CD4-positive, alpha-beta memory T cell (primary cell): Measurements from ENCODE around the gene TIAL1. TPM values are rescaled to one million over a fixed set of nuclear protein-coding genes. Genes with fewer than 3 reads are reported as not detected.

Experiments
- CTCF ChIA-PET: fragments of 350-600 bp; sonication (Branson Sonifier 250); formaldehyde crosslinking; loops from one replicate; lab custom pipeline; 2021; ENCODE audit warnings: inconsistent platforms; ENCODE audit not compliant: partially characterized antibody; lab: Charles Lee
- POLR2A ChIA-PET: fragments of 350-600 bp; sonication (Branson Sonifier 250); formaldehyde crosslinking; loops from one replicate; lab custom pipeline; 2021; ENCODE audit not compliant: partially characterized antibody; lab: Charles Lee
- DNase-seq, 5 donors: peaks; one replicate each; pipeline versions ENCODE4 v3.0.0 to v3.0.0-alpha.2; 2020 to 2022; ENCODE audit warnings: mixed read lengths in 1 of 5
- H3K27ac ChIP-seq: one replicate; pipeline ENCODE4 v1.7.0; 2013; ENCODE audit warnings: low read depth, low read length
- H3K27me3 ChIP-seq: 2 replicates; pipeline ENCODE4 v1.7.0; 2013; ENCODE audit warnings: mild to moderate bottlenecking, low read length, moderate library complexity; ENCODE audit not compliant: insufficient read depth
- H3K36me3 ChIP-seq: 2 replicates; pipeline ENCODE4 v1.7.0; 2013; ENCODE audit warnings: mild to moderate bottlenecking, low read length, moderate library complexity; ENCODE audit not compliant: insufficient read depth
- H3K4me1 ChIP-seq: 2 replicates; pipeline ENCODE4 v1.7.0; 2013; ENCODE audit warnings: mild to moderate bottlenecking, low read length, moderate library complexity; ENCODE audit not compliant: insufficient read depth
- H3K4me3 ChIP-seq, 2 donors: one replicate each; pipeline ENCODE4 v1.7.0; 2013; ENCODE audit warnings: low read length in 2 of 2, mild to moderate bottlenecking in 1 of 2
- H3K9me3 ChIP-seq, 2 donors: one replicate each; pipeline ENCODE4 v1.7.0; 2013; ENCODE audit warnings: low read length in 2 of 2, control low read depth in 1 of 2; ENCODE audit not compliant: control insufficient read depth in 1 of 2
- H3K27ac Mint-ChIP-seq, 7 donors: one replicate each; pipeline ENCODE4 v1.8.0; 2020 to 2021; ENCODE audit warnings: mixed read lengths in 7 of 7, mild to moderate bottlenecking in 6 of 7, inconsistent platforms in 3 of 7, moderate library complexity in 3 of 7
- H3K27me3 Mint-ChIP-seq, 2 donors: one replicate each; pipeline ENCODE4 v1.8.0; 2020 to 2021; ENCODE audit warnings: mixed read lengths in 2 of 2
- H3K36me3 Mint-ChIP-seq, 2 donors: one replicate each; pipeline ENCODE4 v1.8.0; 2020 to 2021; ENCODE audit warnings: mixed read lengths in 2 of 2, inconsistent platforms in 1 of 2, mild to moderate bottlenecking in 1 of 2
- H3K4me1 Mint-ChIP-seq, 4 donors: one replicate each; pipeline ENCODE4 v1.8.0; 2020 to 2021; ENCODE audit warnings: mixed read lengths in 4 of 4, mild to moderate bottlenecking in 1 of 4
- H3K4me3 Mint-ChIP-seq, 8 donors: one replicate each; pipeline ENCODE4 v1.8.0; 2020 to 2021; ENCODE audit warnings: mixed read lengths in 8 of 8, mild to moderate bottlenecking in 7 of 8, moderate library complexity in 6 of 8, inconsistent platforms in 3 of 8
- H3K9me3 Mint-ChIP-seq, 8 donors: one replicate each; pipeline ENCODE4 v1.8.0; 2020 to 2021; ENCODE audit warnings: mixed read lengths in 8 of 8, mild to moderate bottlenecking in 5 of 8, inconsistent platforms in 3 of 8, moderate library complexity in 1 of 8
- intact Hi-C: fragments of 100-400 bp; cut with micrococcal nuclease; formaldehyde crosslinking; loops from one replicate; pipeline ENCODE4 v1.15.1; 2023
- polyA plus RNA-seq, 2 donors: library from polyadenylated mRNA; unstranded; fragments of 300-500 nt; fragmentation: Illumina TruSeq; gene quantifications; one replicate each; pipeline ENCODE4 v1.2.3, GENCODE V29; 2021
- total RNA-seq, 2 experiments: library from RNA; stranded (reverse); gene quantifications; one replicate each; pipeline ENCODE4 v1.2.3, GENCODE V29; 2021

The TIAL1 gene
- total and polyA plus RNA-seq, 4 experiments from 2014 or later = 8.8 to 212 (median 107) TPM

DNA sequence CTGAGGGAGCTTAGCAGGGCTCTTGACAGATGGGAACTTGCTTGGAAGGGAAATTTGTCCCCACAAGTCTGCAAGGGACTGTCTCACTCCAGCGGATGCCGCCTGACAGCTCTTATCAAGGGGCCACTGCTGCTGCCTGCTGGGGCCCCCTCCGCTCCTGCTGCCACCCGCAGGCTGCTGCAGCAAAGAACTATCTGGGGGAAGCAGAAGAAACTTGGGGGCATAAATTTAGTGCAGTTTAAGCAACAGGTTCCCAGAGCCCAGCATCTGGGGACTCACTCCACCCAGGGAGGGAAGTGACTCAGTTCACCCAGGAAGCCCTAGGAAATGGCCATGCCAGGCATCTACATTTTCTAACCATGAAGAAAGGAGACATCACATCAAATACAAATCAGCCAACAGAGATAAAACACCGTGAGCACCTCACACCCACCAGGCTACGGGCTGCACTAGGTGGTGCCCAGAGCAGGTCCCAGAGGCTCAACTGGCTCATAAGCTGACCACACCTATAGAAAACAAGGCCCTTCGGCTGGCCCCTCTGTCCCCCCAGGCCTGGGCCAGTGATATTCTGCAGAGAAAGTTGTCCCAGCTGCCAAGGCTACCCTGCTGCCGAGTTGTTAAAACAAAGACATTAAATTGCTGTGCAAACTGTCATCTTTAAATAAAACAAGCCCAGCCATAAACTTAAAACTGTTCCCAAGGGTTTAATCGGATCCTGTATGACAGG, 58.0 kb downstream of the TIAL1 start:
- H3K4me3 ChIP-seq = no peak overlapping the region

DNA sequence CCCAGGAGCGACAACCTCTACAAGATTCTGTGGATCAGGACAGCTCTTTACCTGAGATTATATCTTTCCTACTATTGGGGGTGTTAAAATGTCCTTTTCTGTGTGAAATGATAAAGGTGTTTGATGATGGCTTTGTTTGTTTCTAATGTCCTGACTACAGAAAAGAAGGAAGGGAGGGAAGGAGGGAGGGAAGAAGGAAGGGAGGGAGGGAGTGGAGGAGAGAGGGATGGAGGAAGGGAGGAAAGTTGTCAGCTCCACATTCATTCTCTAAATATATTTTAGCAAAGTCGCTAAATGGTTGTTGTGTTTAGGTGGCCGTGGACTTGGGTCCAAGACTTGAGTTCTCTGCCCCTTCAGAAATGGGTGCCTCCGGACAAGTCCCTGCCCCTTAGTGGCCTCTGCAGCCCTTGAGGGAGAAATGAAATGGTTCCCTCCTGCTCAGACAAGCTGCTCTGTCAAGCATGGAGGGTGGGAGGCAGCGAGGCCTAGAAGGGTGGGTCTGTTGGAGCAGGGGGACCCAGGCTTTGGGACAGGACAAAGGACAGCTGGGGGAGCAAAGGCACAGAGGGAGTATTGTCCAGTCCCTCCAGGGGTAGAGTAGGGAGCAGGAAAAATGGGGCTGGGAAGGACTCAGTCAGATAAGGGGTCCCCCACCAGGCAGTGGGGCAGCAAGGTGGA, 58.7 kb downstream of the TIAL1 start:
- DNase-seq = no peak
- Mint-ChIP-seq H3K27ac (peak overlapping the region; percentile 82 to 96 (median 93)), H3K36me3 (peaks cover 0 to 12% of the 10 kb centered on the region in 2 donors), H3K27me3 (no peaks in the 10 kb centered on the region), H3K9me3 (peaks cover 0 to 1% (median 0%) of the 10 kb centered on the region in 8 donors), H3K4me1 (peaks cover 48 to 75% (median 66%) of the 10 kb centered on the region in 4 donors), H3K4me3 (peak overlapping the region; percentile 80 to 95 (median 90))
- ChIA-PET CTCF (interaction anchor here (0.6 to 3.2 kb wide), 6 partner anchors 21 to 339 kb away, joined by 3 to 17 read pairs (median 6); no protein-coding TSS in a partner anchor), POLR2A (interaction anchor here (0.9 to 7.7 kb wide), 4 partner anchors 8 to 48 kb away, joined by 3 to 107 read pairs (median 51); no protein-coding TSS in a partner anchor)
- intact Hi-C loops = no loop called here
- H3K36me3 ChIP-seq = no peaks in the 10 kb centered on the region
- peak overlapping the region; percentile 40 for H3K27ac ChIP-seq
- no peaks in the 10 kb centered on the region for H3K27me3 ChIP-seq
- H3K9me3 ChIP-seq = no peaks in the 10 kb centered on the region
- no peak overlapping the region for H3K4me3 ChIP-seq
- H3K4me1 ChIP-seq = peaks cover 67% of the 10 kb centered on the region

More for the DNA sequence above, 58.0 kb downstream of the TIAL1 start:
- POLR2A ChIA-PET = interaction anchor here (0.9 to 7.7 kb wide), 6 partner anchors 9 to 332 kb away, joined by 3 to 107 read pairs (median 26); partner anchors contain the start of gene GRK5
- Mint-ChIP-seq H3K9me3 (peaks cover 0 to 1% (median 0%) of the 10 kb centered on the region in 8 donors), H3K4me1 (peaks cover 50 to 76% (median 66%) of the 10 kb centered on the region in 4 donors), H3K27ac (peak overlapping the region; percentile 82 to 96 (median 93)), H3K27me3 (no peaks in the 10 kb centered on the region), H3K36me3 (peaks cover 0 to 15% of the 10 kb centered on the region in 2 donors), H3K4me3 (peak overlapping the region; percentile 80 to 95 (median 90))
- intact Hi-C loops = no loop called here
- Histone ChIP-seq H3K27ac (peak overlapping the region; percentile 40), H3K4me1 (peaks cover 73% of the 10 kb centered on the region), H3K27me3 (no peaks in the 10 kb centered on the region), H3K9me3 (no peaks in the 10 kb centered on the region), H3K36me3 (no peaks in the 10 kb centered on the region)
- CTCF ChIA-PET = interaction anchor here (0.6 to 3.2 kb wide), 5 partner anchors 21 to 339 kb away, joined by 3 to 17 read pairs (median 3); no protein-coding TSS in a partner anchor
- DNase-seq = peak in 1 of 5 donors; percentile 50

DNA sequence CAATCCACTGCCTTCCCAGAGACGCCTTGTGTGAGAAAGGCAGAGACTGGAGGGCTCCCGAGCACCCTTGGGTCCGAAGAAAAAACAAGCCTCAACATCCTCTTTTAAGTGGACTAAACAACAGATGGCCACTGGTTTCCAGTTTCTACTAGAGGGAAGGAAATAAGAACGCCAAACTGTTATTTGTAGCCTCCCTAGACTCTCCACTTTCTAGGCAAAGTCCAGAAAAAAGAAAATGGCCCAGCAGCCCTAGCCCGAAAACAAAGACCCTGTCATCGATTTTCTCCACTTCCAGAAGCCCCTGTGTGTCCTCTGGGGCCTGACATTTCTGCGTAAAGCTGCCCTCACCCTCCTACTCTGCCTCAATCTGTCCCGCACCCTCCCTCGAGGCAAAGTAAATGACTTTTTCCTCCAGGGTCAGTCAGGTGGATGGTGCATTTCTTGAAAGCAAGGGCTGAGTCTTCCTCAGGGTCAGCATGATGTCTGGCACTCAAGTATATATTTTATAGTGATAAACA, 60.2 kb downstream of the TIAL1 start:
- no peak for DNase-seq
- H3K9me3 Mint-ChIP-seq = peaks cover 0 to 1% (median 0%) of the 10 kb centered on the region in 8 donors
- intact Hi-C loops = no loop called here
- Histone ChIP-seq H3K4me3 (no peak overlapping the region), H3K4me1 (peaks cover 79% of the 10 kb centered on the region), H3K27ac (peak overlapping the region; percentile 13), H3K36me3 (no peaks in the 10 kb centered on the region), H3K9me3 (no peaks in the 10 kb centered on the region), H3K27me3 (no peaks in the 10 kb centered on the region)
- H3K4me3 Mint-ChIP-seq = peak overlapping the region in 4 of 8 donors; percentile 38 to 52 (median 42)
- POLR2A ChIA-PET = interaction anchor here (0.7 to 7.5 kb wide), 3 partner anchors 17 to 36 kb away, joined by 3 to 97 read pairs (median 5); no protein-coding TSS in a partner anchor
- H3K27me3 Mint-ChIP-seq = no peaks in the 10 kb centered on the region
- H3K27ac Mint-ChIP-seq = peak overlapping the region in 6 of 7 donors; percentile 11 to 96 (median 83)
- CTCF ChIA-PET = interaction anchor here (1.0 to 3.2 kb wide), 4 partner anchors 19 to 327 kb away, joined by 4 to 17 read pairs (median 6); no protein-coding TSS in a partner anchor
- peaks cover 54 to 82% (median 75%) of the 10 kb centered on the region in 4 donors for H3K4me1 Mint-ChIP-seq
- peaks cover 0 to 14% of the 10 kb centered on the region in 2 donors for H3K36me3 Mint-ChIP-seq

DNA sequence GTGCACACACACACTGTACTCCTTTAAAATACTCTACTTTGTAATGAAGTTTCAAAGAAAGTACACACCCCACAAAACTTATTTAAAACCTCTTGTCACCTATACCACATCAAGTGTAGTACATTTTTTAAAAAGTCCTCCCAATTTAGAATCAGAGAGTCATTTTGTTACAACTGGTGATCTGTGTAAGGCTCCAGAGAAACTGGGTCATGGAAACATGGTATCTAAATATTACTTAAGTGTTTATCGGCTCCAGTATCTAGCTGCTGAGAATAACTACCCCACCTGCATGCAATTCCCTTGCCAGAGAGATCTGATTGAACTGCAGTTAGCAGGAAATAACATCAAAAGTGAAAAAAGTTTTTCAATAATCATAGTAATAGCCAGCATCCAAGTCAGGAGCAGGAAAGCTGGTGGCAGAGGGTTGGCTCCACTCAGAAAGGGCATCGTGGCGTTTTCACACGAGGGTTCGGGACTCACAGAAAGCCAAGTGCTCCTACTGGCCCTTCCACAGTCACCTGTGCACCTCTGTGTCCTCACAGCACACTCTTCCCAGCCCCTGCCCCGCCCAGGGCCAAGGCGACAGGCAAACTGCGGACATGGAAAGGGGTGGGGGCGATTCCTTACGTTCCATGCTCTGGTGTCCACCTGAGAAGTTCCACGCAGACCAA, 60.8 kb downstream of the TIAL1 start:
- CTCF ChIA-PET = interaction anchor here (0.6 to 1.4 kb wide), 3 partner anchors 14 to 90 kb away, joined by 3 to 4 read pairs (median 3); no protein-coding TSS in a partner anchor
- Histone ChIP-seq H3K9me3 (no peaks in the 10 kb centered on the region), H3K4me3 (no peak overlapping the region), H3K4me1 (peaks cover 79% of the 10 kb centered on the region), H3K27me3 (no peaks in the 10 kb centered on the region), H3K27ac (peak overlapping the region; percentile 13), H3K36me3 (no peaks in the 10 kb centered on the region)
- no peak for DNase-seq
- Mint-ChIP-seq H3K27me3 (no peaks in the 10 kb centered on the region), H3K36me3 (peaks cover 3 to 10% of the 10 kb centered on the region in 2 donors), H3K27ac (peak overlapping the region; percentile 31 to 85 (median 75)), H3K4me3 (peak overlapping the region; percentile 11 to 66 (median 31)), H3K4me1 (peaks cover 55 to 84% (median 76%) of the 10 kb centered on the region in 4 donors), H3K9me3 (peaks cover 0 to 1% (median 0%) of the 10 kb centered on the region in 8 donors)
- intact Hi-C loops = no loop called here
- POLR2A ChIA-PET = interaction anchor here (0.7 to 1.9 kb wide), 2 partner anchors 17 to 19 kb away, joined by 3 to 5 read pairs; no protein-coding TSS in a partner anchor

DNA sequence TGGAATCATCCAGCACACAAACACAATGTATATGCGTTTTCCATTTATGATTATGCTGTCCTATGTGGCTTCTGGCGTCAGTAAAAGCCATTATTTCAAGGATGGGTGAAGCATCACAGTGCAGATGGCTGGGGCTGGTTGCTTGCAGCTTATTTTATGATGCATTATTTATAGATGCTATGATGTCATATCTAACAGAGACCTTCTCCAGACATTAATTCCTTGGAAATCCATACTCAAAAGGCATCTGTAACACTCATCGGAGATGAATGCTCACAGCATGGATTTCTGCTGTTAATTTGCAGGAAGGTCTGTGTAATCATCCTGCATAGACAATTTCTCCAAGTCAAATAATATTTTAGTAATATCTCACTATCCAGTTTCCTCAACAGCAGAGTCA, 61.5 kb downstream of the TIAL1 start:
- H3K27ac Mint-ChIP-seq = peak overlapping the region in 4 of 7 donors; percentile 31 to 84 (median 78)
- H3K36me3 Mint-ChIP-seq = peaks cover 5 to 10% of the 10 kb centered on the region in 2 donors
- H3K4me1 Mint-ChIP-seq = peaks cover 52 to 84% (median 71%) of the 10 kb centered on the region in 4 donors
- H3K4me1 ChIP-seq = peaks cover 78% of the 10 kb centered on the region
- no peaks in the 10 kb centered on the region for H3K27me3 Mint-ChIP-seq
- no peak overlapping the region for H3K27ac ChIP-seq
- no peak overlapping the region for H3K4me3 ChIP-seq
- no peaks in the 10 kb centered on the region for H3K9me3 ChIP-seq
- ChIA-PET CTCF (interaction anchor here (0.6 to 1.4 kb wide), 4 partner anchors 8 to 90 kb away, joined by 3 to 5 read pairs (median 4); partner anchors contain the start of gene RGS10), POLR2A (interaction anchor here (1.5 to 1.9 kb wide), 2 partner anchors 16 to 17 kb away, joined by 5 to 8 read pairs; no protein-coding TSS in a partner anchor)
- intact Hi-C loops = no loop called here
- H3K36me3 ChIP-seq = no peaks in the 10 kb centered on the region
- no peak for DNase-seq
- peak overlapping the region in 4 of 8 donors; percentile 11 to 52 (median 30) for H3K4me3 Mint-ChIP-seq
- peaks cover 0 to 1% (median 0%) of the 10 kb centered on the region in 8 donors for H3K9me3 Mint-ChIP-seq
- no peaks in the 10 kb centered on the region for H3K27me3 ChIP-seq

DNA sequence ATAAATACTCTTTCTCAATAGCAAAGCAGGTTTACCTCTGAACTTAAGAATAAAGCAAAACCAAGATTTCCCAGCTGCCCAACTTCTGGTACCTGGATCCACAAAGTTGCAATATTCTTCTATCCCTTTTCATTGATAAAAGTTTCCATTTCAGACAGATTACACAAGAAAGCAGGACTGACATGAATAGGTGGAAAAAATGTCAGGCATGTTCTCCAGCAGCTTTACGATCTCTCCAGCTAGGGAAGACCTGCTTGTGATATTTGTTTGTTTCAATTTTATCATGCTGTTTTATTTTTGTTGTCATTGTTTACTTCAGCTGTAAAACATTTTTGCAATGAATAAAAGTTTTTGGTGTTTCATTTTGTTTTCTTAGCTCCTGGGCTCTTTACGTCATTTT, 63.3 kb downstream of the TIAL1 start:
- Histone ChIP-seq H3K36me3 (no peaks in the 10 kb centered on the region), H3K27ac (no peak overlapping the region), H3K4me3 (no peak overlapping the region), H3K4me1 (peaks cover 64% of the 10 kb centered on the region), H3K27me3 (no peaks in the 10 kb centered on the region), H3K9me3 (no peaks in the 10 kb centered on the region)
- DNase-seq = no peak
- Mint-ChIP-seq H3K4me1 (peaks cover 39 to 79% (median 59%) of the 10 kb centered on the region in 4 donors), H3K27ac (peak overlapping the region in 1 of 7 donors; percentile 36), H3K4me3 (no peak overlapping the region), H3K27me3 (no peaks in the 10 kb centered on the region), H3K36me3 (peaks cover 5 to 12% of the 10 kb centered on the region in 2 donors), H3K9me3 (peaks cover 0 to 1% (median 0%) of the 10 kb centered on the region in 8 donors)
- intact Hi-C loops = no loop called here
- CTCF ChIA-PET = interaction anchor here (1.0 to 2.2 kb wide), 3 partner anchors 9 to 44 kb away, joined by 4 to 10 read pairs (median 5); partner anchors contain the start of gene RGS10
- POLR2A ChIA-PET = interaction anchor here (3.4 kb wide), 1 partner anchor 10 kb away, joined by 12 read pairs; the partner anchor contains the start of gene RGS10
